Activated CD4-positive, alpha-beta T cell treated with anti-CD3 and anti-CD28 coated beads, Interleukin-2, amount 10 ng/mL, durations not matched to agents 24 days and 14 days (primary cell): ENCODE data around the gene RAB11B. TPM values are rescaled to one million over a fixed set of nuclear protein-coding genes. Genes with fewer than 3 reads are reported as not detected.

ENCODE experiments used
- DNase-seq: peaks from one replicate; pipeline ENCODE4 v3.0.0; 2022
- H3K27ac Mint-ChIP-seq: one replicate; pipeline ENCODE4 v1.8.0; 2022; ENCODE audit warnings: mild to moderate bottlenecking, mixed read lengths
- H3K27me3 Mint-ChIP-seq: one replicate; pipeline ENCODE4 v1.8.0; 2022; ENCODE audit warnings: mixed read lengths
- H3K36me3 Mint-ChIP-seq: one replicate; pipeline ENCODE4 v1.8.0; 2022; ENCODE audit warnings: low read depth, mild to moderate bottlenecking, mixed read lengths
- H3K4me1 Mint-ChIP-seq: one replicate; pipeline ENCODE4 v1.8.0; 2021; ENCODE audit warnings: mixed read lengths
- H3K4me3 Mint-ChIP-seq: one replicate; pipeline ENCODE4 v1.8.0; 2022; ENCODE audit warnings: mild to moderate bottlenecking, moderate library complexity, mixed read lengths
- H3K9me3 Mint-ChIP-seq: one replicate; pipeline ENCODE4 v1.8.0; 2021; ENCODE audit warnings: mixed read lengths
- intact Hi-C: fragments of 100-400 bp; cut with micrococcal nuclease; formaldehyde crosslinking; loops from one replicate; pipeline ENCODE4 v1.15.1; 2023
- total RNA-seq: library from RNA; stranded (reverse); gene quantifications from 2 replicates; pipeline ENCODE4 v1.2.3, GENCODE V29; 2022

Gene RAB11B
- total RNA-seq, 1 donor from 2014 or later: 74.0 TPM

DNA sequence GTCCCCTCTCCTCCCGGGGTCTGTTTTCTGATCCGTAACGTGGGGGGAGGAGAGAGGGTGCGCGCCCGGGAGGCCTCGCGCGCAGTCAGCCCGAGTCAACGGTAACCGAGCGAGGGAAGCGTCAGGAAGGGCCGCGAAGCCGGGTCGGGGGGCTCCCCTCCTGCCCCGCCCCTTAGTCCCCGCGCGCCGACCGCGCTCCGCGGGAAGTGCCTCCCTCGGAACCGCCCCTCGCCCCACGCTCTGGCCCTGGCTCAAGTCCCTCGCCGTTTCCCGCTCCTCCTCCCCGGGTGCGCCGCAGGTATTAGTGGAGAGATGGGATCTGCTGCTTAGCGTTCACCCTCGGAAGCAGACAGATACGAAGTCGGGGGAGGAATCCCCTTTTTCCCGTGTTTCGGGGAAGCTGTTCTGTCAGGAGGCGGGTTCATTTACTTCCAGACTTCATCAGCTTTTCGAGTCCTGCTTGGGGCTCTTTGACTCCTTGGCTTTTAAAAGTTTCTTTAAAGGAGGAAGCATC lies 55.4 kb downstream of the RAB11B start:
- Mint-ChIP-seq H3K36me3 (peaks cover 29% of the 10 kb centered on the region), H3K9me3 (no peaks in the 10 kb centered on the region), H3K27ac (peak overlapping the region; percentile 87), H3K4me1 (peaks cover 27% of the 10 kb centered on the region), H3K4me3 (peak overlapping the region; percentile 92), H3K27me3 (no peaks in the 10 kb centered on the region)
- DNase-seq: peak; percentile 88
- intact Hi-C loops: loop anchor here (2.0 to 10.0 kb wide), 3 partner anchors 55 to 129 kb away; partner anchors contain the start of genes MYO1F, RAB11B and ZNF414

DNA sequence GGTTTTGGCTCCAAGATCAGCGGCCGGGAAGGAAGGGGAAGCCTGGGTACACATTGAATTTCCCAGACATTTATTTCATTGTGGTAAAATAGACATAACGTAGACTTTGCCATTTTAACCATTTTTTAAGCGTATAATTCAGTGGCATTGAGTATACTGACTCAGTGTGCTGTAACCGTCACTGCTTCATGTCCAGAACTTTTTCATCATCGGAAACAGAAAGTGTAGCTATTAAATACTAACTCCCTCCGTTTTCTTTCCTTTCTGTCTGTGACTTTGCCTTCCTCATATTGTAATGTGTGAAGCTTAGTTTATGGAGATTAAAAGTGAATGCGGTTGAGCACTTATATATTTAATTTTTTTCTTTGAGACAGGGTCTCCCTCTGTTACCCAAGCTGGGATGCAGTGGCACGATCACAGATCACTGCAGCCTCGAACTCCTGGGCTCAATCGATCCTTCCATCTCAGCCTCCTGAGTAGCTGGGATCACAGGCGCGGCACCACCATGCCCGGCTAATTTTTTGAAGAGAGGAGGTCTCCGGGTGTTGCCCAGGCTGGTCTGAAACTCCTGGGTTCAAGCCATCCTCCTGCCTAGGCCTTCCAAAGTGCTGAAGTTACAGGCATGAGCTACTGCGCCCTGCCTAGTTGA lies 56.0 kb downstream of the RAB11B start:
- H3K4me3 Mint-ChIP-seq: peak overlapping the region; percentile 92
- no peaks in the 10 kb centered on the region for H3K9me3 Mint-ChIP-seq
- intact Hi-C loops: loop anchor here (10.0 kb wide), 1 partner anchor 129 kb away; the partner anchor contains the start of gene MYO1F
- H3K36me3 Mint-ChIP-seq: peaks cover 31% of the 10 kb centered on the region
- H3K4me1 Mint-ChIP-seq: peaks cover 30% of the 10 kb centered on the region
- H3K27me3 Mint-ChIP-seq: no peaks in the 10 kb centered on the region
- no peak for DNase-seq
- H3K27ac Mint-ChIP-seq: peak overlapping the region; percentile 87

- Mint-ChIP-seq H3K27me3 (no peaks in the 10 kb centered on the region), H3K9me3 (no peaks in the 10 kb centered on the region), H3K4me1 (peaks cover 50% of the 10 kb centered on the region), H3K27ac (no peak overlapping the region), H3K4me3 (peak overlapping the region; percentile 5), H3K36me3 (peaks cover 47% of the 10 kb centered on the region)
- intact Hi-C loops: loop anchor here (10.0 kb wide), 1 partner anchor 125 kb away; the partner anchor contains the start of gene MYO1F
- no peak for DNase-seq
Observed at GRCh38 chr19:8449830-8450229, 59.7 kb downstream of the RAB11B start.

DNA sequence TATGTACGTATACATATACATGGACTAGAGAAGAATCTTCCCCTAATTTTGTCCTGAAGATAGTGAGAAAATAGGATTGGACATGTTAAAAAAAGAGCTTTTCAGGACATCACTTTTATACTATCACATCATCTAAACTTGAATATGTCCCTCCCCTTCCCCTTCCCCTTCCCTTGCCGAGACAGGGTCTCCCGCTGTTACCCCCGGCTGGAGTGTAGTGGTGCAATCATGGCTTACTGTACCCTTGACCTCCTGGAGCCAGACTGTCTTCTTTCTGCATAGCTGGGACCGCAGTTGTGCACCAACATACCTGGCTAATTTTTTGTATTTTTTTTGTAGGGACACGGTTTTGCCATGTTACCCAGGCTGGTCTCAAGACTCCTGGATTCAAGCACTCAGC lies 61.2 kb downstream of the RAB11B start:
- Mint-ChIP-seq H3K27ac (peak overlapping the region; percentile 11), H3K9me3 (no peaks in the 10 kb centered on the region), H3K4me3 (no peak overlapping the region), H3K27me3 (no peaks in the 10 kb centered on the region), H3K36me3 (peaks cover 44% of the 10 kb centered on the region), H3K4me1 (peaks cover 51% of the 10 kb centered on the region)
- no peak for DNase-seq
- intact Hi-C loops: no loop called here

GRCh38 chr19:8451885-8452284 lies 61.7 kb downstream of the RAB11B start:
- Mint-ChIP-seq H3K27me3 (no peaks in the 10 kb centered on the region), H3K4me1 (peaks cover 53% of the 10 kb centered on the region), H3K4me3 (no peak overlapping the region), H3K27ac (peak overlapping the region; percentile 54), H3K36me3 (peaks cover 49% of the 10 kb centered on the region), H3K9me3 (no peaks in the 10 kb centered on the region)
- no peak for DNase-seq
- intact Hi-C loops: no loop called here

GRCh38 chr19:8452446-8453123 lies 62.4 kb downstream of the RAB11B start:
- Mint-ChIP-seq H3K36me3 (peaks cover 44% of the 10 kb centered on the region), H3K4me3 (no peak overlapping the region), H3K4me1 (peaks cover 50% of the 10 kb centered on the region), H3K27me3 (no peaks in the 10 kb centered on the region), H3K27ac (no peak overlapping the region), H3K9me3 (no peaks in the 10 kb centered on the region)
- intact Hi-C loops: no loop called here
- DNase-seq: no peak

GRCh38 chr19:8453616-8454015 lies 63.5 kb downstream of the RAB11B start:
- Mint-ChIP-seq H3K36me3 (peaks cover 48% of the 10 kb centered on the region), H3K4me1 (peaks cover 56% of the 10 kb centered on the region), H3K9me3 (no peaks in the 10 kb centered on the region), H3K4me3 (no peak overlapping the region), H3K27me3 (no peaks in the 10 kb centered on the region), H3K27ac (no peak overlapping the region)
- no peak for DNase-seq
- intact Hi-C loops: no loop called here

Other genes starting within 250 kb of the RAB11B start
- gene FBN3, start 240.8 kb upstream of the RAB11B start, total RNA-seq: not detected in 2 replicates
- gene CERS4, start 181.0 kb upstream of the RAB11B start, total RNA-seq: 30.3 and 30.6 TPM in 2 replicates
- gene CD320, start 82.0 kb upstream of the RAB11B start, total RNA-seq: 110 and 113 TPM in 2 replicates
- 52.9 and 54.3 TPM in 2 replicates for gene NDUFA7, start 69.0 kb upstream of the RAB11B start, total RNA-seq
- 2,054 and 2,121 TPM in 2 replicates for gene RPS28, start 68.9 kb upstream of the RAB11B start, total RNA-seq
- 0.85 and 1.5 TPM in 2 replicates for gene KANK3, start 47.1 kb upstream of the RAB11B start, total RNA-seq
- 4.0 and 4.1 TPM in 2 replicates for gene ANGPTL4, start 26.2 kb upstream of the RAB11B start, total RNA-seq
- gene MARCHF2, start 22.9 kb downstream of the RAB11B start, total RNA-seq: 7.9 and 8.8 TPM in 2 replicates
- gene HNRNPM, start 54.6 kb downstream of the RAB11B start, total RNA-seq: 349 and 352 TPM in 2 replicates
- gene PRAM1, start 112.3 kb downstream of the RAB11B start, total RNA-seq: 0.33 and 0.38 TPM in 2 replicates
- 18.1 and 25.6 TPM in 2 replicates for gene ZNF414, start 123.8 kb downstream of the RAB11B start, total RNA-seq
- gene MYO1F, start 187.1 kb downstream of the RAB11B start, total RNA-seq: 33.0 and 37.9 TPM in 2 replicates
- gene ADAMTS10, start 220.4 kb downstream of the RAB11B start, total RNA-seq: 2.4 and 2.5 TPM in 2 replicates
- not detected in 2 replicates for gene NFILZ, start 240.3 kb downstream of the RAB11B start, total RNA-seq